ENCODE results near the gene NR1I3.

- TF ChIP-seq POLR2A (IDR thresholded peaks at IDR 0.05): peak in 1 of 3 donors; percentile 4
- TF ChIP-seq CTCF (IDR thresholded peaks at IDR 0.05): no peak
Measured at GRCh38 chr1:161200992-161201835, 36.8 kb downstream of the NR1I3 start.
